T-helper 17 cell (primary cell): ENCODE measurements around the gene DEPDC1B. TPM values are rescaled to one million over a fixed set of nuclear protein-coding genes. Genes with fewer than 3 reads are reported as not detected.
"Not testable (repeated sequence)": the region's sequence is repeated elsewhere in the genome, so short reads cannot be mapped to it uniquely, and the experiment has no call there.

ENCODE experiments used
- ATAC-seq: fragments of 150-1000 bp; cut with Tn5 transposase; 2 replicates; pipeline ENCODE4 v1.10.0; 2021; ENCODE audit warnings: mild to moderate bottlenecking, moderate library complexity
- DNase-seq, 3 donors: peaks; one replicate each; pipeline versions ENCODE4 v3.0.0 to v3.0.0-alpha.2; 2020 to 2021
- H3K9me3 ChIP-seq: one replicate; pipeline ENCODE4 v1.7.0; 2013; ENCODE audit warnings: low read length, mild to moderate bottlenecking; ENCODE audit not compliant: control insufficient read depth, poor library complexity, severe bottlenecking
- H3K27ac Mint-ChIP-seq: one replicate; pipeline ENCODE4 v1.8.0; 2022; ENCODE audit warnings: mild to moderate bottlenecking, moderate library complexity, mixed read lengths
- H3K27me3 Mint-ChIP-seq: one replicate; pipeline ENCODE4 v1.8.0; 2022; ENCODE audit warnings: mixed read lengths
- H3K36me3 Mint-ChIP-seq: one replicate; pipeline ENCODE4 v1.8.0; 2022; ENCODE audit warnings: low read depth, mixed read lengths
- H3K4me1 Mint-ChIP-seq: one replicate; pipeline ENCODE4 v1.8.0; 2022; ENCODE audit warnings: mild to moderate bottlenecking, mixed read lengths
- H3K4me3 Mint-ChIP-seq: one replicate; pipeline ENCODE4 v1.8.0; 2022; ENCODE audit warnings: mild to moderate bottlenecking, moderate library complexity, mixed read lengths
- total RNA-seq, 4 donors: library from RNA in 2 of 4; stranded (reverse) in 2 of 4; gene quantifications; one replicate each; pipeline ENCODE4 v1.2.3 and lab custom pipeline; 2022 to 2026

DEPDC1B gene
- total RNA-seq (1 to 10 TPM in 1 of 2 donors, under 1 TPM in 1; 0.77 to 1.4 TPM), total RNA-seq (lab: John Stamatoyannopoulos, UW) (0.60 to 1.3 reads per million in 2 donors)

GRCh38 chr5:60699609-60700415 lies at the start of gene DEPDC1B:
DEPDC1B (minus strand) TSS chr5:60700166; CDS start chr5:60700093, 73 bp downstream.
- no peaks in the 10 kb centered on the region for H3K9me3 ChIP-seq
- ATAC-seq (peak; percentile 96), DNase-seq (peak; percentile 74 to 78 (median 78))
- Mint-ChIP-seq H3K4me3 (peak within 1 kb of the TSS; percentile 91), H3K4me1 (peaks cover 27% of the 10 kb centered on the region), H3K27ac (peak within 1 kb of the TSS; percentile 59), H3K27me3 (peaks cover 5% of the 10 kb centered on the region), H3K36me3 (no peaks in the 10 kb centered on the region)

- DNase-seq (no peak), ATAC-seq (no peak)
- Mint-ChIP-seq H3K27ac (no peak overlapping the region), H3K27me3 (peaks cover 23% of the 10 kb centered on the region), H3K4me3 (no peak overlapping the region), H3K36me3 (no peaks in the 10 kb centered on the region), H3K4me1 (no peaks in the 10 kb centered on the region)
- H3K9me3 ChIP-seq = no peaks in the 10 kb centered on the region
These were observed 44.7 kb upstream of the DEPDC1B start for GRCh38 chr5:60744682-60745081.

GRCh38 chr5:60743511-60744314 lies 43.7 kb upstream of the DEPDC1B start:
- ATAC-seq (no peak), DNase-seq (no peak)
- H3K4me1 Mint-ChIP-seq = no peaks in the 10 kb centered on the region
- no peak overlapping the region for H3K27ac Mint-ChIP-seq
- H3K4me3 Mint-ChIP-seq = no peak overlapping the region
- H3K27me3 Mint-ChIP-seq = peaks cover 23% of the 10 kb centered on the region
- peaks cover 2% of the 10 kb centered on the region for H3K9me3 ChIP-seq
- no peaks in the 10 kb centered on the region for H3K36me3 Mint-ChIP-seq

GRCh38 chr5:60740322-60740721 lies 40.4 kb upstream of the DEPDC1B start:
- peaks cover 2% of the 10 kb centered on the region for H3K9me3 ChIP-seq
- H3K27me3 Mint-ChIP-seq = peaks cover 8% of the 10 kb centered on the region
- H3K4me1 Mint-ChIP-seq = no peaks in the 10 kb centered on the region
- no peaks in the 10 kb centered on the region for H3K36me3 Mint-ChIP-seq
- no peak overlapping the region for H3K4me3 Mint-ChIP-seq
- no peak for DNase-seq
- no peak for ATAC-seq
- no peak overlapping the region for H3K27ac Mint-ChIP-seq

- no peak for DNase-seq
- ATAC-seq = no peak
- Mint-ChIP-seq H3K4me1 (no peaks in the 10 kb centered on the region), H3K27me3 (peaks cover under 1% of the 10 kb centered on the region), H3K36me3 (no peaks in the 10 kb centered on the region), H3K4me3 (no peak overlapping the region), H3K27ac (no peak overlapping the region)
- H3K9me3 ChIP-seq = peaks cover 2% of the 10 kb centered on the region
These were observed 39.0 kb upstream of the DEPDC1B start for GRCh38 chr5:60738933-60739332.

GRCh38 chr5:60738461-60738860 lies 38.5 kb upstream of the DEPDC1B start:
- no peak for ATAC-seq
- H3K36me3 Mint-ChIP-seq = no peaks in the 10 kb centered on the region

GRCh38 chr5:60730858-60731257 lies 30.9 kb upstream of the DEPDC1B start:
- not testable (repeated sequence) for H3K27ac Mint-ChIP-seq, H3K9me3 ChIP-seq, H3K36me3 Mint-ChIP-seq, ATAC-seq, H3K4me3 Mint-ChIP-seq, H3K4me1 Mint-ChIP-seq, DNase-seq, H3K27me3 Mint-ChIP-seq

More at GRCh38 chr5:60738461-60738860, 38.5 kb upstream of the DEPDC1B start:
- H3K4me1 Mint-ChIP-seq = no peaks in the 10 kb centered on the region
- H3K27ac Mint-ChIP-seq = no peak overlapping the region
- no peaks in the 10 kb centered on the region for H3K27me3 Mint-ChIP-seq
- H3K9me3 ChIP-seq = peaks cover 2% of the 10 kb centered on the region
- no peak overlapping the region for H3K4me3 Mint-ChIP-seq
- no peak for DNase-seq

GRCh38 chr5:60727033-60727679 lies 27.2 kb upstream of the DEPDC1B start:
- Mint-ChIP-seq H3K36me3 (no peaks in the 10 kb centered on the region), H3K4me3 (no peak overlapping the region)

GRCh38 chr5:60724126-60724525 lies 24.2 kb upstream of the DEPDC1B start:
- DNase-seq (no peak), ATAC-seq (no peak)
- Mint-ChIP-seq H3K4me3 (no peak overlapping the region), H3K27ac (no peak overlapping the region), H3K4me1 (peaks cover 4% of the 10 kb centered on the region), H3K36me3 (no peaks in the 10 kb centered on the region), H3K27me3 (peaks cover 43% of the 10 kb centered on the region)
- no peaks in the 10 kb centered on the region for H3K9me3 ChIP-seq

More at GRCh38 chr5:60727033-60727679, 27.2 kb upstream of the DEPDC1B start:
- H3K27me3 Mint-ChIP-seq = peaks cover 23% of the 10 kb centered on the region
- no peak overlapping the region for H3K27ac Mint-ChIP-seq
- no peak for ATAC-seq
- DNase-seq = no peak
- peaks cover 4% of the 10 kb centered on the region for H3K4me1 Mint-ChIP-seq
- no peaks in the 10 kb centered on the region for H3K9me3 ChIP-seq

- Mint-ChIP-seq H3K27ac (no peak overlapping the region), H3K27me3 (peaks cover 42% of the 10 kb centered on the region), H3K4me1 (peaks cover 4% of the 10 kb centered on the region), H3K36me3 (peaks cover 2% of the 10 kb centered on the region), H3K4me3 (no peak overlapping the region)
- ATAC-seq (no peak), DNase-seq (no peak)
- H3K9me3 ChIP-seq = no peaks in the 10 kb centered on the region
These were observed 22.4 kb upstream of the DEPDC1B start for GRCh38 chr5:60722416-60722815.

GRCh38 chr5:60719329-60719728 lies 19.4 kb upstream of the DEPDC1B start:
- DNase-seq = no peak
- peaks cover 2% of the 10 kb centered on the region for H3K36me3 Mint-ChIP-seq
- no peak for ATAC-seq
- peaks cover 2% of the 10 kb centered on the region for H3K4me1 Mint-ChIP-seq
- no peak overlapping the region for H3K4me3 Mint-ChIP-seq
- peaks cover 40% of the 10 kb centered on the region for H3K27me3 Mint-ChIP-seq
- H3K9me3 ChIP-seq = no peaks in the 10 kb centered on the region
- H3K27ac Mint-ChIP-seq = no peak overlapping the region

- DNase-seq (no peak), ATAC-seq (no peak)
- Mint-ChIP-seq H3K27ac (no peak overlapping the region), H3K27me3 (peaks cover 37% of the 10 kb centered on the region), H3K4me1 (peaks cover 2% of the 10 kb centered on the region), H3K4me3 (no peak overlapping the region), H3K36me3 (peaks cover 2% of the 10 kb centered on the region)
- no peaks in the 10 kb centered on the region for H3K9me3 ChIP-seq
These were observed 18.4 kb upstream of the DEPDC1B start for GRCh38 chr5:60718166-60718892.
